ENCODE results near the gene VTI1A.
"Not testable (repeated sequence)": the region's sequence is repeated elsewhere in the genome, so short reads cannot be mapped to it uniquely, and the experiment has no call there.

Gene VTI1A

DNA sequence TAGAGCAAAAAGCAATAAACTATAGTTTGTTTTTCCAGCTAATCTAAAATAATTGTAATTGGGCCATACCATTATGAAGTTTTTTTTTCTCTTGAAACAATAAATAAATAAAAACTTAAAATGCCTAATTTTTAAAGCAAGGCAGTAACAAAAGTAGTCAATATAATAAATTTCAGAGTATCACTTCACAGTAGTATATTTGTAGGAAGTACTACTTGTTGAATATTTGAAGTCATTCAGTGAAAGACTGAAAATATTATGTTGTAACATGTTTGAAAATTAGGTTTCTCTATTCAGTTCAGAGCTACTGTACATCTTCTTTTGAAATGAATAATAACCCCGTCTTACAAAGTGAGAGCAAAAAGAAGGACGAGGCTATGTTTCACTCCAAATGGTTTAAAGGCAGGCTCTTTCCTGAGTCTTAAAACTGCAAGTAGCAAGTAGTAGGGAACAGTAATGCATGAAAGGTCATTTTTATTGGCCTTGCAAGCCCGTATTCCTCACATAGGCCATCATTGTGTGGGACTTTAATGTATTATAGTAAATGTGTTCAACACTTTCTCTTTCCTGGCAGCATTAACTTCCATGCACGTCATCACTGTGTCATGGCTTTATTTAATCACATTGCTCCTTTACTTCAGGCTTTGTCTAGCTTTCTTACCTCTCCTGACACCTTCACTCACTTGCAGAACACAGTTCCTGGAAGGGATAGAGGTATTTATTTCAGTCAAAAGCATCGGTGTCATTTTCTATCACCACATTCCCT is 141.4 kb downstream of the VTI1A start:
- no peak for DNase-seq (ENCODE audit: low spot score)

GRCh38 chr10:112589081-112589480 is 142.1 kb downstream of the VTI1A start:
- no peak for DNase-seq (ENCODE audit: low spot score)

- DNase-seq (ENCODE audit: low spot score), result not testable (repeated sequence)
Measured at GRCh38 chr10:112590786-112591185, 143.8 kb downstream of the VTI1A start.

DNA sequence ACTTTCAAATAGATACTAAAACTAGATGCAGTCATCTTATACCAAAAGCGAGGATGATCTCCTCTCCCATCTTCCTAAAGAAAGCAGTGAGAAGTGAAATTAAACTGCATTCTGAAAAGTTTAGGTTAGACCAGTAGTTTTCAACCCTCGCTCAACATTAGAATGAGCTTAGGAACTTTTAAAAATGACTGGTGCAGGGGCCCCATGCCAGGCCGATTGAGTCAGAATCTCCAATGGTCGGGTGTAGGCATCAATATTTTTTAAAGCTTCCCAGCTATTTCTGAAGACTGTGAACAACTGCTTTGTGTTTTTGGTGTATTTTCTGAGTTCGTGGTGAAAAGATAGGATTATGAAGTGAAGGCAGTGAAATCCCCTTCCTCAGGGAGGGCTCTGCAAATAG is 146.0 kb downstream of the VTI1A start:
- no peak for DNase-seq (ENCODE audit: low spot score)

GRCh38 chr10:112601214-112602090 is 154.4 kb downstream of the VTI1A start:
- DNase-seq (ENCODE audit: low spot score), result no peak

DNA sequence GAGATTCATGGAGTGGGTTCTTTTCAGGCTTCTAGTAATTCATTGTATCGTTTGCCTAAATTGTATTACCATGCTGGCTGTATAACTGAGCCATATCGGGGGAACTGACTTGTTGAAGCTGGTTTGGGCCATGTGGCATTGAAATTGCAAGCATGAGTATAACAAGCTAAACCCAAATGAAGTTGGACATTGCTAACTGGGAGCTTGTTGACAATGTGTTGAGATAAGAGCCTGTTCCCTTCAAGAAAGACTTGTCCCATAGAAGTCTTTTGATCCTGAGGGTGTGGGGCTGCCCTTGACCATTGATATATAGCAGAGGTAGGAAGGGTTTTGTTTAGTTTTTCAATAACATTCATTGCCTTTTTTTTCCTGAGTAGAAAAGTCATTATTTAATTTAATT is 156.0 kb downstream of the VTI1A start:
- no peak for DNase-seq (ENCODE audit: low spot score)

DNA sequence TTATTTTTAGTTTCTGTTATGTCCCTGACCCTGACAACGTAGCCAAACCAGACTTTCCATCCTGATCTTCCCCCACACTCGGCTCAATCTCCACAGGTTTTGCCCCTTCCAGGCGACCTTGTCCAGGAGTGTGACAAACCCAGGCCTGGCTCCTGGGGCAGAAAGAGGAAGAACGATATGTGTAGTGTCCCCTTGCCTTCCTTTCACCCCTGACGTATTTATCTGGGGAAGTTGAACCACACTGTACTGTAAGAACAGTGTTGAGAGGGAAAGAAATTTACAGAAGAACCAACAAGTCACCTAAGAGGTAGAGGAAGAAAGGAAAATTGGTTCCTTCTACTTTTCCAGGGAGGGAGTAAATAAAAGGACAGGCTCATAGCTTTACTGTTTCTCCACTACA is 158.0 kb downstream of the VTI1A start:
- DNase-seq (ENCODE audit: low spot score), result no peak

- DNase-seq (ENCODE audit: low spot score), result no peak
Measured at GRCh38 chr10:112607506-112607905, 160.5 kb downstream of the VTI1A start.

DNA sequence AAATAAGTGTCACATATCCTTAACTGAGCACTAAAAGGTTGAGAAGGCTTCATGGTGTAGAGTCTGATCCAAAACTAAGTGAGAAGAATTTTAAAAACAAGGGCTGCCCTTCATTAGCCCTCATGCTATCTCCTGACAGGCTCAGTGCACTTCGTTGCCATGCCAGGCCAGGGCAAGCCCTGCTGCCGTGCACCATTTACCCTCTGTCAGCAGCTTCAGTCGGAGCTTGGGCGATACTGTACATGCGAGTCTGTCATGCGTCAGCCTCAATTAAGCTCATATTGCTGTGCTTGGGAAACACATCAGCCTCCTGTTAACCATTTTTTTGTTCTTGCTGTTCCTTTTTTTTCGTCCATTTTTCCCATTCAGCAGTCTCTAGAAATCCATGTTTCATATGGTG is 166.6 kb downstream of the VTI1A start:
- DNase-seq (ENCODE audit: low spot score), result no peak

- no peak for DNase-seq (ENCODE audit: low spot score)
Measured at GRCh38 chr10:112614072-112614471, 167.1 kb downstream of the VTI1A start.

DNA sequence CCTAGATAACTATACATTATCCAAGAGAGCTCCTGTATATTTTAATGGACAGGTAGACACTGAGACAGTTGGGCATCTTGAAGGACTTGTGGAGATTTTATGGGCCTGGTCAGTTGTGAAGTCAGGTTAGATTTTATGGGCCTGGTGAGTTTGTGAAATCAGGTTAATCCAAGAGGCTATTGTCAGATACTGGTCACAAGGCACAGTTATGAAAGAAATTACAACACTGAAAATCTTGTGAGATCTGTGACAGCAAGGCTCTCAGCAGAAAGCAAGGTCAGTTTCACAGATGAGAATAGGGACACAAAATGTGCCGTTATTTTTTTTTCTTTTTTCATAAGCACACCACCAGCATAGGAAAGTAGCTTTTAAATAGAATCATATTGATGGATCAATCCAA is 167.6 kb downstream of the VTI1A start:
- DNase-seq (ENCODE audit: low spot score), result no peak

- no peak for DNase-seq (ENCODE audit: low spot score)
Measured at GRCh38 chr10:112615269-112615668, 168.3 kb downstream of the VTI1A start.

DNA sequence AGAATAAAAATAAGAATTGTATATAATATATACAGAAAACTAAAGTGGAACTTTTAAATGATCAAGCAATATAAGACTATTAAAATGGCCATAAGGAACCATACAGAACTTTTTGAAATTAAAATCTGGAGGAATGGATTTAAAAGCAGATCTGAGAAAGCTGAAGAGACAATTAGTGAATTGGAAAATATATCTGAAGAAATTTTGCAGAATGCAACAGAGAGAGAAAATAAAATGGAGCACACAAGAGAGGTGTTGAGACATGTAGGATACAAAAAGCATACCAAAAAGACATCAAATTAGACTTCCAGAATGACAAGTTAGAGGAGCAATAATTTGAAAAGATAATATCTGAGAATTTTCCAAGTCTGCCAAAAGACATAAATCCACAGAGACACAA is 169.6 kb downstream of the VTI1A start:
- DNase-seq (ENCODE audit: low spot score), result no peak

GRCh38 chr10:112618814-112619213 is 171.8 kb downstream of the VTI1A start:
- DNase-seq (ENCODE audit: low spot score), result no peak

- no peak for DNase-seq (ENCODE audit: low spot score)
Measured at GRCh38 chr10:112619556-112619955, 172.5 kb downstream of the VTI1A start.

GRCh38 chr10:112622786-112623185 is 175.8 kb downstream of the VTI1A start:
- DNase-seq (ENCODE audit: low spot score), result no peak

DNA sequence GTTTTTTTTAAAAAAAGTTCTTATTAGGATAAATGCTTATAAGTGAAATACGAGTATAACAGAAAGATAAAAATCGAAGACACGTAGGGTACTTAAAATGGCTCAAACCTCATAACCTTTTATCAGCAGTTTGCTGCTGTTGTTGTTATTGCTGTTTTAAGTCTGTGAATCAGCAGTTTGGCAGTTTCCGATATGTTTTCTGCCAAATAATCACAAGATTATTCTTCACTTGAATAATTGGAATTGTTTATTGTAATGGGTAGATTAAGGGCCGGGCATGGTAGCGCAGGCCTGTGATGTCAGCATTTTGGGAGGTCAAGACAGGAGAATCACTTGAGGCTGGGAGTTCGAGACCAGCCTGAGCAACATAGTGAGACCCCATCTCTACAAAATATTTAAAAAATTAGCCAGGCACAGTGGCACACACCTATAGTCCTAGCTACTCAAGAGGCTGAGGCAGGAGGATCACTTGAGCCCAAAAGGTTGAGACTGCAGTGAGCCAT is 177.6 kb downstream of the VTI1A start:
- DNase-seq (ENCODE audit: low spot score), result no peak

GRCh38 chr10:112628951-112629609 is 182.1 kb downstream of the VTI1A start:
- peak; percentile 14 for DNase-seq (ENCODE audit: low spot score)

DNA sequence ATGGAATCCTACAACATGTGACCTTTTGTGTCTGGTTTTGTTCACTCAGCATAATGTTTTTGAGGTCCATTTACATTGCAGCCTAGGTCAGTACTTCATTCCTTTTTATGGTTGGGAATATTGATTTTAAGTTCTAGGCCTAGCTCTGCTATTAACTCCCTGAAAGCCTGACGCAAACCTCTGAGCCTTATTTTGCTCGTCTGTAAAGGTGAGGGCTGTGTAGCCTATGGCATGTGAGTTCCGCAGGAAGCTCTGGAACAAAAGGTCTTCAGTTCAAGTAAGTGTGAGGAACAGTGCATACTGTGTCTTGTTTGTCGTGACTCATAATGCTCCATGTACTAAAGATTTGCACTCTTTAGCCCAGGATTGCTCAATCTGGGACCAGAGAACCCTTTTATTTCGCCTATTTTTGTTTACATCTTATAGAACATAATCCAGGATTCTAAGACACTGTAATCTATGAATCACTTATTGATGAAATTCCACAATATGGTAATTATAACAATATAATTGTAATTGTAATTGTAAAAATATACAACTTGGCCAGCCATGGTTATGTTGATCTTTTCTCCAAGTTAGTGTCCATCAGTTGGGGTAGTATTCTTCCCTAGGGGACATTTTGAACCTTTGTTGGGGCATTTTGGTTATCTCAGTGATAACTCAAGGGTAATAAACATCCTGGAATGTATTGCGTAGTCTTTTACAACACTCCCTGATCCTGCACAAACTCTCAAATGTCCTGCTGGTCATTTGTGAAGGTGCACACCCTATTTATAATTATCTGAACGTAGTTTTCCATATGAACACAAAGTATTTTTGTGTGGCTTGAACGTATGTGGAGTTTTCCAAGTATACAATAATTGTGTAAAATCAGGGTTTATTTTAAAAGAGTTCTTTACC is 184.7 kb downstream of the VTI1A start:
- no peak for DNase-seq (ENCODE audit: low spot score)

DNA sequence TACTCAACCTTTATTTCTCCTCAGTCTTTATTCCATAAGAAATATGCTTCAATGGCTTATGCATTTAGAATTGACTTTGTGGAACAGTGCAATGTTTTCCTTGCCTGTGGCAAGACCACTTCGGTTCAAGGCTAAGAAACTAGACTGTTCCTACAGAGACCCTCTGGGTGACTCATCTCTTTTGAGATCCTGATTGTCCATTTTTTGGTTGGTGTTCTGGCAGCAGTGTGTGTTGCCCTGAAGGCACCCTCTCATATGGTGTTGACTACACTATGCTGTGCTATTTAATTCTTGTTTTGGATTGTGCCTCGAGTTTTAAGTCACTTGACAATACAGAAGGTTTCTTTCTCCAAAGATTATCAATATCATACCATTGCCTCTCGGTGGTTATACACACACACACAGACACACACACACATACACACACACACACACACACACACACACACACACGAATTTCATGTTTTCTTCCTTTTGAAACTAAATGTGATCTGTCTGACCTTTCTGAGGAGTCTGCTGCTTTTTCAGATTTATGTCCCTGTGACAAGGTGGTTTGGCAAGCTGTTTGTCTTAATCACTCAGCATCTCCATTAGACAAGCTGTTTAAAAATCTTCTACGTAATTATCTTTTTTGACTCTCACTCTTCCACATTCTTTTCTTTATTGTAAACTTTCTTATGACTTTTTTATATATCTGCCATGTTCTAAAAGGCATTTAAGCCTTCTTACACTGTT is 187.2 kb downstream of the VTI1A start:
- DNase-seq (ENCODE audit: low spot score), result no peak

GRCh38 chr10:112637901-112638300 is 190.9 kb downstream of the VTI1A start:
- no peak for DNase-seq (ENCODE audit: low spot score)
